NCI-H1417 treated with DMSO at 0.1 percent for 48 hours (cell line): ENCODE measurements around the gene ASGR1.

ENCODE experiments used
- DNase-seq: peaks from one replicate; lab custom pipeline; 2025; lab: John Stamatoyannopoulos, UW

ASGR1 gene

GRCh38 chr17:7216242-7217112 is 37.3 kb upstream of the ASGR1 start:
- no peak for DNase-seq

- no peak for DNase-seq
These were observed 36.5 kb upstream of the ASGR1 start for GRCh38 chr17:7215652-7216180.

- DNase-seq: no peak
These were observed 36.0 kb upstream of the ASGR1 start for GRCh38 chr17:7215136-7215638.

- DNase-seq: peak; percentile 88
These were observed 35.3 kb upstream of the ASGR1 start for GRCh38 chr17:7214300-7215135.

- DNase-seq: peak; percentile 88
These were observed 34.7 kb upstream of the ASGR1 start for GRCh38 chr17:7213895-7214299.

GRCh38 chr17:7211491-7212273 is 32.5 kb upstream of the ASGR1 start:
- DNase-seq: no peak

GRCh38 chr17:7208754-7209460 is 29.7 kb upstream of the ASGR1 start:
- DNase-seq: no peak

- no peak for DNase-seq
These were observed 28.9 kb upstream of the ASGR1 start for GRCh38 chr17:7208027-7208571.

GRCh38 chr17:7207120-7208001 is 28.2 kb upstream of the ASGR1 start:
- no peak for DNase-seq

- no peak for DNase-seq
These were observed 26.4 kb upstream of the ASGR1 start for GRCh38 chr17:7205561-7205960.

GRCh38 chr17:7204828-7205461 is 25.8 kb upstream of the ASGR1 start:
- peak; percentile 76 for DNase-seq

- peak; percentile 26 for DNase-seq
These were observed 25.2 kb upstream of the ASGR1 start for GRCh38 chr17:7204336-7204735.

- DNase-seq: no peak
These were observed 24.2 kb upstream of the ASGR1 start for GRCh38 chr17:7203391-7203790.

GRCh38 chr17:7196651-7197401 is 17.7 kb upstream of the ASGR1 start:
- DNase-seq: no peak

- no peak for DNase-seq
These were observed 16.8 kb upstream of the ASGR1 start for GRCh38 chr17:7195971-7196370.

- no peak for DNase-seq
These were observed 13.2 kb upstream of the ASGR1 start for GRCh38 chr17:7192271-7192937.

- DNase-seq: no peak
These were observed 12.6 kb upstream of the ASGR1 start for GRCh38 chr17:7191571-7192270.
